Measurements from ENCODE around the gene SHISAL2A.

The SHISAL2A gene

GRCh38 chr1:52621950-52622349, 11.0 kb upstream of the SHISAL2A start:
- no peak for DNase-seq (ENCODE audit: low read depth)

- DNase-seq (ENCODE audit: low read depth) = no peak
Observed at GRCh38 chr1:52623812-52624211, 9.2 kb upstream of the SHISAL2A start.

- DNase-seq (ENCODE audit: low read depth) = no peak
Observed at GRCh38 chr1:52627028-52627427, 5.9 kb upstream of the SHISAL2A start.

GRCh38 chr1:52628614-52629324, 4.2 kb upstream of the SHISAL2A start:
- peak; percentile 6 for DNase-seq (ENCODE audit: low read depth)

GRCh38 chr1:52629325-52629643, 3.7 kb upstream of the SHISAL2A start:
- DNase-seq (ENCODE audit: low read depth) = no peak

GRCh38 chr1:52629667-52630066, 3.3 kb upstream of the SHISAL2A start:
- no peak for DNase-seq (ENCODE audit: low read depth)

GRCh38 chr1:52631759-52632331, 1.1 kb upstream of the SHISAL2A start:
- no peak for DNase-seq (ENCODE audit: low read depth)

GRCh38 chr1:52633291-52633754, 355 bp downstream of the SHISAL2A start:
- no peak for DNase-seq (ENCODE audit: low read depth)

- no peak for DNase-seq (ENCODE audit: low read depth)
Observed at GRCh38 chr1:52634111-52634510, 1.1 kb downstream of the SHISAL2A start.

GRCh38 chr1:52635321-52636089, 2.5 kb downstream of the SHISAL2A start:
- no peak for DNase-seq (ENCODE audit: low read depth)

GRCh38 chr1:52636721-52637695, 4.0 kb downstream of the SHISAL2A start:
- no peak for DNase-seq (ENCODE audit: low read depth)

- DNase-seq (ENCODE audit: low read depth) = no peak
Observed at GRCh38 chr1:52637946-52638345, 5.0 kb downstream of the SHISAL2A start.

- no peak for DNase-seq (ENCODE audit: low read depth)
Observed at GRCh38 chr1:52640697-52641096, 7.7 kb downstream of the SHISAL2A start.

- DNase-seq (ENCODE audit: low read depth) = no peak
Observed at GRCh38 chr1:52641307-52641706, 8.3 kb downstream of the SHISAL2A start.

GRCh38 chr1:52645261-52645660, 12.3 kb downstream of the SHISAL2A start:
- DNase-seq (ENCODE audit: low read depth) = no peak

GRCh38 chr1:52651904-52652303, 18.9 kb downstream of the SHISAL2A start:
- no peak for DNase-seq (ENCODE audit: low read depth)

- DNase-seq (ENCODE audit: low read depth) = no peak
Observed at GRCh38 chr1:52653207-52653849, 20.4 kb downstream of the SHISAL2A start.

- no peak for DNase-seq (ENCODE audit: low read depth)
Observed at GRCh38 chr1:52654063-52654462, 21.1 kb downstream of the SHISAL2A start.

GRCh38 chr1:52657702-52658101, 24.7 kb downstream of the SHISAL2A start:
- no peak for DNase-seq (ENCODE audit: low read depth)

GRCh38 chr1:52658795-52659194, 25.8 kb downstream of the SHISAL2A start:
- no peak for DNase-seq (ENCODE audit: low read depth)

GRCh38 chr1:52659356-52659755, 26.4 kb downstream of the SHISAL2A start:
- no peak for DNase-seq (ENCODE audit: low read depth)
